NCI-H1436 (cell line): ENCODE measurements around the gene TTBK2.

Experiments used
- DNase-seq: peaks from one replicate; lab custom pipeline; 2025; lab: John Stamatoyannopoulos, UW

The TTBK2 gene

DNA sequence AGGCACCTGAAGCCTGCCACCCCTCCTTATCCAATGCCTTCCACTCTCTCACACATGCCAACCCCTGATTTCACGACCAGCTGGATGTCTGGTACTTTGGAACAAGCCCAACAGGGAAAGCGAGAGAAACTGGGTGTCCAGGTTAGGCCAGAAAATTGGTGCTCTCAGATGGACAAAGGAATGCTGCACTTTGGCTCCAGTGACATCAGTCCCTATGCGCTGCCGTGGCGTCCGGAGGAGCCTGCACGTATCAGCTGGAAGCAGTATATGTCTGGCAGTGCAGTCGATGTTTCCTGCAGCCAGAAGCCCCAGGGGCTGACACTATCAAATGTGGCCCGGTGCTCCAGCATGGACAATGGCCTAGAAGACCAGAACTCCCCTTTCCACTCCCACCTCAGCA is 228.8 kb downstream of the TTBK2 start:
- no peak for DNase-seq

DNA sequence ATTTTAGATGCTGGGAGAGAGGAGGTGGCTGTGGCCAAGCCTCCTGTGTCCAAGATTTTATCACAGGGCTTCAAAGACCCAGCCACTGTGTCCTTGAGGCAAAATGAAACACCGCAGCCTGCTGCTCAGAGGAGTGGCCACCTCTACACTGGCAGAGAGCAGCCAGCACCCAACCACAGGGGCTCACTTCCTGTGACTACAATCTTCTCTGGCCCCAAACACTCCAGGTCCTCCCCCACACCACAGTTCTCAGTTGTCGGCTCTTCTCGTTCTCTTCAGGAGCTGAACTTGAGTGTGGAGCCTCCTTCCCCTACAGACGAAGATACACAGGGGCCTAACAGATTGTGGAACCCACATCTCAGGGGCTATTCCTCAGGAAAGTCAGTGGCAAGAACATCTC is 229.3 kb downstream of the TTBK2 start:
- DNase-seq: no peak
